Calu3 (cell line): Measurements from ENCODE around the gene TOP3B. TPM values are rescaled to one million over a fixed set of nuclear protein-coding genes. Genes with fewer than 3 reads are reported as not detected.

Experiments
- BruUV-seq: library from RNA; stranded (reverse); fragments of 400-500 nt; replicated peaks from 2 replicates; lab custom pipeline; 2021; lab: Mats Ljungman, UMichigan
- CTCF ChIA-PET: fragments of 300-600 bp; sonication (Branson Sonifier 250); formaldehyde crosslinking; loops from one replicate; lab custom pipeline; 2022; ENCODE audit warnings: antibody characterized with exemption; lab: Charles Lee
- DNase-seq: peaks from one replicate; pipeline ENCODE4 v3.0.0; 2022
- H3K27ac Mint-ChIP-seq: one replicate; pipeline ENCODE4 v1.8.0; 2022; ENCODE audit warnings: mixed read lengths; ENCODE audit not compliant: unreplicated experiment
- H3K27me3 Mint-ChIP-seq: one replicate; pipeline ENCODE4 v1.8.0; 2022; ENCODE audit warnings: mixed read lengths; ENCODE audit not compliant: unreplicated experiment
- H3K36me3 Mint-ChIP-seq: one replicate; pipeline ENCODE4 v1.8.0; 2022; ENCODE audit warnings: mild to moderate bottlenecking, moderate library complexity, mixed read lengths; ENCODE audit not compliant: insufficient read depth, unreplicated experiment
- H3K4me1 Mint-ChIP-seq: one replicate; pipeline ENCODE4 v1.8.0; 2022; ENCODE audit warnings: mild to moderate bottlenecking, low read depth, mixed read lengths; ENCODE audit not compliant: unreplicated experiment
- H3K4me3 Mint-ChIP-seq: one replicate; pipeline ENCODE4 v1.8.0; 2022; ENCODE audit warnings: mild to moderate bottlenecking, low read depth, moderate library complexity, mixed read lengths; ENCODE audit not compliant: unreplicated experiment
- H3K9me3 Mint-ChIP-seq: one replicate; pipeline ENCODE4 v1.8.0; 2022; ENCODE audit warnings: low read depth, mixed read lengths; ENCODE audit not compliant: unreplicated experiment
- intact Hi-C: fragments of 100-400 bp; cut with micrococcal nuclease; formaldehyde crosslinking; loops from one replicate; pipeline ENCODE4 v1.10.0; 2022; ENCODE audit not compliant: unreplicated experiment
- total RNA-seq: library from RNA; stranded (reverse); gene quantifications from 2 replicates; pipeline ENCODE4 v1.2.3, GENCODE V29; 2022
- TF ChIP-seq, protein P1 (sequence below): fragments of 200-600 bp; IDR thresholded peaks from one replicate; pipeline ENCODE4 v1.8.0; 2022; ENCODE audit warnings: antibody characterized with exemption; ENCODE audit not compliant: unreplicated experiment

TOP3B gene
- total RNA-seq, 1 experiment from 2014 or later: 45.1 TPM

DNA sequence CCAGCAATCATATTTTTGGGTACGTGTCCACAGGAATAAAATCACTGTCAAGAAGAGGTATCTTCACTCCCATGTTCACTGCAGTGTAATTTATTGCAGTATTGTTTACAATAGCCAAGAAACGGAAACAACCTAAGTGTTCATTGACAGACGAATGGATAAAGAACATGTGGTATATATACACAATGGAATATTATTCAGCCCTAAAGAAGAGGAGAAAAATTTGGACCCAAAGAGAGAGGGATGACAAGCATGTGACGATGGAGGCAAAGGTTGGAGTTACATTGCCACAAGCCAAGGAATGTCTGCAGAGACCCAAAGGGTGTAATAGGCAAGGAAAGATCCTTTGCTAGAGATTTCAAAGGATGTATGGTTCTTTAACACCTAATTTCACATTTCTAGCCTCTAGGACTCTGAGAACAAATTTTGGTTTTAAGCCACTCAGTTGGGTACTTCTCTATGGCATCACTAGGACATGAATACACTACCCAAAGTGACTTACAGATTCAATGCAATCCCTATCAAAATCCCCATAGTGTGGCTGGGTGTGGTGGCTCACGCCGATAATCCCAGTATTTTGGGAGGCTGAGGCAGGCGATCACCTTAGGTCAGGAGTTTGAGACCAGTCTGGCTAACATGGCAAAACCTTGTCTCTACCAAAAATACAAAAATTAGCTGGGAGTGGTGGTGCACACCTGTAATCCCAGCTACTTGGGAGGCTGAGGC, 31.1 kb upstream of the TOP3B start:
- peaks cover 86% of the 10 kb centered on the region for H3K27me3 Mint-ChIP-seq
- intact Hi-C loops: no loop called here

DNA sequence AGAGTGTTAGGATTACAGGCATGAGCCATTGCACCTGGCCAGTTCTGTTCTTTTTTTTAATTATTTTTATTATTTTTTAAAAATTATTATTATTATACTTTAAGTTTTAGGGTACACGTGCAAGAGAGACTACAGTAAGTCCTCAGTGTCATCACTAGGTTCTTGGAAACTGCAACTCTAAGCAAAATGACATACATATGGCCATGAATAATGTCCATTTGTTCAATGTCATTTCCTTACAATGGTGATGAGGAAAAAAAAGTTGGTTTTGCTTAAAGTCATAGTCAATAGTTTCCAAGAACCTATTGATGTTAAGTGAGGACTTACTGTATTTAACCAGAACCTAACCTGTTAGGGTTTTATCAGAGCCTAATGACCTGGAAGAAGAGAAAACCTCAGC, 29.4 kb upstream of the TOP3B start:
- H3K4me3 Mint-ChIP-seq: no peak overlapping the region
- H3K36me3 Mint-ChIP-seq: no peaks in the 10 kb centered on the region
- CTCF ChIA-PET: no interaction called here
- no peaks in the 10 kb centered on the region for H3K4me1 Mint-ChIP-seq
- no peak overlapping the region for H3K27ac Mint-ChIP-seq
- no TSS peak for BruUV-seq
- intact Hi-C loops: no loop called here
- H3K27me3 Mint-ChIP-seq: peaks cover 73% of the 10 kb centered on the region
- no peak for DNase-seq
- peaks cover 3% of the 10 kb centered on the region for H3K9me3 Mint-ChIP-seq
- TF ChIP-seq, protein P1, sequence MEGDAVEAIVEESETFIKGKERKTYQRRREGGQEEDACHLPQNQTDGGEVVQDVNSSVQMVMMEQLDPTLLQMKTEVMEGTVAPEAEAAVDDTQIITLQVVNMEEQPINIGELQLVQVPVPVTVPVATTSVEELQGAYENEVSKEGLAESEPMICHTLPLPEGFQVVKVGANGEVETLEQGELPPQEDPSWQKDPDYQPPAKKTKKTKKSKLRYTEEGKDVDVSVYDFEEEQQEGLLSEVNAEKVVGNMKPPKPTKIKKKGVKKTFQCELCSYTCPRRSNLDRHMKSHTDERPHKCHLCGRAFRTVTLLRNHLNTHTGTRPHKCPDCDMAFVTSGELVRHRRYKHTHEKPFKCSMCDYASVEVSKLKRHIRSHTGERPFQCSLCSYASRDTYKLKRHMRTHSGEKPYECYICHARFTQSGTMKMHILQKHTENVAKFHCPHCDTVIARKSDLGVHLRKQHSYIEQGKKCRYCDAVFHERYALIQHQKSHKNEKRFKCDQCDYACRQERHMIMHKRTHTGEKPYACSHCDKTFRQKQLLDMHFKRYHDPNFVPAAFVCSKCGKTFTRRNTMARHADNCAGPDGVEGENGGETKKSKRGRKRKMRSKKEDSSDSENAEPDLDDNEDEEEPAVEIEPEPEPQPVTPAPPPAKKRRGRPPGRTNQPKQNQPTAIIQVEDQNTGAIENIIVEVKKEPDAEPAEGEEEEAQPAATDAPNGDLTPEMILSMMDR: no peak

More for the DNA sequence above, 31.1 kb upstream of the TOP3B start:
- Mint-ChIP-seq H3K9me3 (peaks cover 3% of the 10 kb centered on the region), H3K27ac (no peak overlapping the region), H3K36me3 (no peaks in the 10 kb centered on the region), H3K4me1 (no peaks in the 10 kb centered on the region), H3K4me3 (no peak overlapping the region)
- TF ChIP-seq, protein P1: no peak
- CTCF ChIA-PET: no interaction called here
- no TSS peak for BruUV-seq
- DNase-seq: no peak

GRCh38 chr22:22010358-22010757, 27.8 kb upstream of the TOP3B start:
- Mint-ChIP-seq H3K36me3 (no peaks in the 10 kb centered on the region), H3K27ac (no peak overlapping the region), H3K9me3 (peaks cover 3% of the 10 kb centered on the region), H3K4me1 (no peaks in the 10 kb centered on the region), H3K27me3 (peaks cover 70% of the 10 kb centered on the region), H3K4me3 (no peak overlapping the region)
- TF ChIP-seq, protein P1: no peak
- no peak for DNase-seq
- intact Hi-C loops: no loop called here
- BruUV-seq: no TSS peak
- CTCF ChIA-PET: interaction anchor here (0.5 kb wide), 1 partner anchor 123 kb away, joined by 3 read pairs; no protein-coding TSS in a partner anchor

DNA sequence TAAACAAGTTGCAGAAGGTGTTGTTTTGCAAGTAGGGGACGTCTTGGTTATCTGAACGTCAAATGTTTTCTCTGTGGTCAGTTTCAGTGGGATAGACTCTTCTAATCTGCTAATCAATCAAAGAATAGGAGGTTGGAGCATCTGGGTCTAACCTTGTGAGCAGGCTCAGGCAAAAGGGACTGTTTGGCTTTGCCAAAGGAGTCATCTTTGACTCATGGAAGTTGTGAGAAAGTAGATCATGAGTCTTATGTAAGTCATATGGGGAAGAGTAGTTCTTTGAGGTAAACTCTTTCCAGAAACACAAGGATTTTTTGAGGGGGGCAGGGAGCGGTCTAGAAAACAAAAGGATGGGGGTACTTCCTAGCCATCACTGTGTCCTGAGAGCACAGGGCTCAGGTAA, 27.1 kb upstream of the TOP3B start:
- TF ChIP-seq, protein P1: no peak
- Mint-ChIP-seq H3K4me1 (no peaks in the 10 kb centered on the region), H3K27ac (no peak overlapping the region), H3K4me3 (no peak overlapping the region), H3K9me3 (peaks cover 3% of the 10 kb centered on the region), H3K36me3 (no peaks in the 10 kb centered on the region), H3K27me3 (peaks cover 65% of the 10 kb centered on the region)
- no TSS peak for BruUV-seq
- CTCF ChIA-PET: no interaction called here
- intact Hi-C loops: no loop called here
- no peak for DNase-seq
